Stimulated activated CD8-positive, alpha-beta memory T cell treated with anti-CD3 and anti-CD28 coated beads, Interleukin-12 subunit alpha, Interleukin-12 subunit beta, amount 100 ng/mL, for 24 hours (primary cell): ENCODE measurements around the gene RNASE8.

Source experiments
- DNase-seq: peaks from one replicate; pipeline ENCODE4 v3.0.0-alpha.2; 2020; ENCODE audit errors: extremely low read depth

The RNASE8 gene

DNA sequence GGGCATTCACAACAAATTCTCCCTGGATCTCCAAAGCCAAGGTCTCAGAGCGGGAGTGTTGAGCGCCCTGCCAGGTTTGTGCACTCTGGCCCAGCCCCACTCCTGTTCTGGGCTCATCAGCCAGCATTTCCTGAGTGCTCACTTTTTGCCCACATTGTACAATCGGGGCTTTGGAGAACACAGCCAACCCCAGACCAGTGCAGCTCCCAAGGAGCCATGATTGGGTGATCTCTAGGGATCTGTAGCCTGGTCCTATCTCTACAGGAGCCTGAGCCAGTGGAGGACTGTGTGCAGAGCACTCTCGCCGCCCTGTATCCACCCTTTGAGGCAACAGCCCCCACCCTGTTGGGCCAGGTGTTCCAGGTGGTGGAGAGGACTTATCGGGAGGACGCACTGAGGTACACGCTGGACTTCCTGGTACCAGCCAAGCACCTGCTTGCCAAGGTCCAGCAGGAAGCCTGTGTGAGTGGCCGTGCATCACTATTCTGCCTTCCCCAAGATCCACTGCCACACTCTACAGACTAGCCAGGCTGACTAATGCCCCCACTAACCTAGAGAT lies 15.2 kb downstream of the RNASE8 start:
- DNase-seq = no peak

DNA sequence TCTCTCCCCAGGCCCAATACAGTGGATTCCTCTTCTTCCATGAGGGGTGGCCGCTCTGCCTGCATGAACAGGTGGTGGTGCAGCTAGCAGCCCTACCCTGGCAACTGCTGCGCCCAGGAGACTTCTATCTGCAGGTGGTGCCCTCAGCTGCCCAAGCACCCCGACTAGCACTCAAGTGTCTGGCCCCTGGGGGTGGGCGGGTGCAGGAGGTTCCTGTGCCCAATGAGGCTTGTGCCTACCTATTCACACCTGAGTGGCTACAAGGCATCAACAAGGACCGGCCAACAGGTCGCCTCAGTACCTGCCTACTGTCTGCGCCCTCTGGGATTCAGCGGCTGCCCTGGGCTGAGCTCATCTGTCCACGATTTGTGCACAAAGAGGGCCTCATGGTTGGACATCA lies 16.3 kb downstream of the RNASE8 start:
- no peak for DNase-seq

DNA sequence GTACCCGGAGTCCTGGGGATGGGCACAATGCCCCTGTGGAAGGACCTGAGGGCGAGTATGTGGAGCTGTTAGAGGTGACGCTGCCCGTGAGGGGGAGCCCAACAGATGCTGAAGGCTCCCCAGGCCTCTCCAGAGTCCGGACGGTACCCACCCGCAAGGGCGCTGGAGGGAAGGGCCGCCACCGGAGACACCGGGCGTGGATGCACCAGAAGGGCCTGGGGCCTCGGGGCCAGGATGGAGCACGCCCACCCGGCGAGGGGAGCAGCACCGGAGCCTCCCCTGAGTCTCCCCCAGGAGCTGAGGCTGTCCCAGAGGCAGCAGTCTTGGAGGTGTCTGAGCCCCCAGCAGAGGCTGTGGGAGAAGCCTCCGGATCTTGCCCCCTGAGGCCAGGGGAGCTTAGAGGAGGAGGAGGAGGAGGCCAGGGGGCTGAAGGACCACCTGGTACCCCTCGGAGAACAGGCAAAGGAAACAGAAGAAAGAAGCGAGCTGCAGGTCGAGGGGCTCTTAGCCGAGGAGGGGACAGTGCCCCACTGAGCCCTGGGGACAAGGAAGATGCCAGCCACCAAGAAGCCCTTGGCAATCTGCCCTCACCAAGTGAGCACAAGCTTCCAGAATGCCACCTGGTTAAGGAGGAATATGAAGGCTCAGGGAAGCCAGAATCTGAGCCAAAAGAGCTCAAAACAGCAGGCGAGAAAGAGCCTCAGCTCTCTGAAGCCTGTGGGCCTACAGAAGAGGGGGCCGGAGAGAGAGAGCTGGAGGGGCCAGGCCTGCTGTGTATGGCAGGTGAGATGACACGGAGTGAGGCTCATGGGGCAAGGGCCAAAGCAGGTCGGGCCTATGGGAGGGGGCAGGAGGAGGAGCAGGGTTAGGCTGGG lies 17.0 kb downstream of the RNASE8 start:
- no peak for DNase-seq

DNA sequence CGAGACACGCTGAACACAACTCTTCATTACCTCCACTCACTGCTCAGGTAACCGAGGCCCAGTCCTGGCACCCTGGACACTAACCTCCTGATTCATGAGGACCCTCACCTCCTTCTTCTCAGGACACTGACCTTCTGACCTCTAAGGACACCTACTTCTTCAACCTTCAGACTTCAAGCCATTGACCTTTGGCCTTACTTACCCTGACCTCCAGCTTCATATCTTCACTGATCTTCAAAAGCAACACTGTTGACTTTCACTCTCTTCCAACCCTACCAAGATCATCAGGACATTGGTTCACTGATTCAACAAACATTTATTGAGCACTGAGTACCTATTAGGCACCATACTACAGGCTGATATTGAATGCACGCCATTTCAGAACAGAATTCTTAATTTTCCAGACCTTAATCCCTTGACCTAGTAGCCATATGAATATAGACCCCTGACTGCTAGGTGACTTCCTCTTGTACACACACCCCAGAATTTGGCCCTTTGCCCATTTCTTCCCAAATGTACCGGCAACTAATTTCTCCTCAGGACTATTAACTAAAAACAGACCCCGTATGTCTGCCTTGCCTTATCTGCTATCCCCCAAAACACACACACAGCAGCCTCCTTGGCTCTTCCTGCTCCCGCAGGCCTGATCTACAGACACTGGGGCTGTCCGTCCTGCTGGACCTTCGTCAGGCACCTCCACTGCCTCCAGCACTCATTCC lies 18.3 kb downstream of the RNASE8 start:
- DNase-seq = no peak

DNA sequence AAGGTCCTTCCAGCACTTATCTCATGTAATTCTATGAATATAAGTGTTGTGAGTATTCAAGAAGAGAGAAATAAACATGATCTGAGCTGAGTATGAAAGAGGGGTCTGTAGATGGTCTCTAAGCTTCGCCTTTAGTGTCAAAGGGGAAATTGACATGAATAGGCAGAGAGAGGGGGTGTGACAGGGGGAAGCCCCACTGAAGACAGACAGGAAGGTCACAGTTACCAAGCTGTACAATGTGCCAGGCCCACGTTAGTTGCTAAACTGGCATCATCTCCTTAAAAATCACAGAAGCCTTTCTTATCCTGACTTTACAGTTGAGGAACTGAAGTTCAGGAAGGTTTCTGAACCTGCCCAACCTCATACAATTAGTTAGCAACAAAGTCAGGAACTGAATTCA lies 20.1 kb downstream of the RNASE8 start:
- no peak for DNase-seq

DNA sequence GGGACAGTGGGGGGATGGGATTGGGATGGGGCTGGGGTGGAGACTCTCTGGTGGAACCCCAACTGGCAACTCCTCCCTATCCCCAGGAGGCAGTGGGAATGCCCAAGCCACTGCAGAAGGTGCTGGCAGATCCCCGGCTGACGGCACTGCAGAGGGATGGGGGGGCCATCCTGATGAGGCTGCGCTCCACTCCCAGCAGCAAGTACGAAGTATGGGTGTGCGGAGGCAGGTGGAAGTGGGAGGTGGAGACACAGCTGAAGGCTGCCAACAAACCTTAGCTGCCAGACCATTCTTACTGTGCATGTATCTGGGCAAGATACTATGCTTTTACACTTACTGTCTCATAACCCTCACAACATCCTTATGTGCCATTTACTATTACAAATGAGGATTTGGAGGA lies 20.7 kb downstream of the RNASE8 start:
- DNase-seq = no peak

DNA sequence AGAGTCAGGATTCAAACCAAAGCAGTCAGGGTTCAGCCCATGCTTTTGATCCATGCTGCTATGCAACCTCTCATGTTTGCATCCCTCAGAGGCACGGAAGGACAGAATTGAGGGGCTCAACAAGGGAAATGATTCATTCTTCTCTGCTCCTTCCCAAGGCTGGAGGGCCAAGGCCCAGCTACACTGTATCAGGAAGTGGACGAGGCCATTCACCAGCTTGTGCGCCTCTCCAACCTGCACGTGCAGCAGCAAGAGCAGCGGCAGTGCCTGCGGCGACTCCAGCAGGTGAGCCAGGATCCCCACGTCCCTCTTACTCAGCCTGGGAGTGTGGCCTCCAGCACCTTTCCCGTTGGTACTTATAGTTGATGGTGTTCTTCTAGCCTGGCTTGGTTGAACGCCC lies 21.1 kb downstream of the RNASE8 start:
- no peak for DNase-seq

DNA sequence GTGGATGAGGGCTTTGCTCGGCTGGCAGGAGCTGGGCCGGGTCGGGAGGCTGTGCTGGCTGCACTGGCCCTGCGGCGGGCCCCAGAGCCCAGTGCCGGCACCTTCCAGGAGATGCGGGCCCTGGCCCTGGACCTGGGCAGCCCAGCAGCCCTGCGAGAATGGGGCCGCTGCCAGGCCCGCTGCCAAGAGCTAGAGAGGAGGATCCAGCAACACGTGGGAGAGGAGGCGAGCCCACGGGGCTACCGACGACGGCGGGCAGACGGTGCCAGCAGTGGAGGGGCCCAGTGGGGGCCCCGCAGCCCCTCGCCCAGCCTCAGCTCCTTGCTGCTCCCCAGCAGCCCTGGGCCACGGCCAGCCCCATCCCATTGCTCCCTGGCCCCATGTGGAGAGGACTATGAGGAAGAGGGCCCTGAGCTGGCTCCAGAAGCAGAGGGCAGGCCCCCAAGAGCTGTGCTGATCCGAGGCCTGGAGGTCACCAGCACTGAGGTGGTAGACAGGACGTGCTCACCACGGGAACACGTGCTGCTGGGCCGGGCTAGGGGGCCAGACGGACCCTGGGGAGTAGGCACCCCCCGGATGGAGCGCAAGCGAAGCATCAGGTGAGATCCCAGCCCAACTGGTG lies 24.0 kb downstream of the RNASE8 start:
- no peak for DNase-seq

DNA sequence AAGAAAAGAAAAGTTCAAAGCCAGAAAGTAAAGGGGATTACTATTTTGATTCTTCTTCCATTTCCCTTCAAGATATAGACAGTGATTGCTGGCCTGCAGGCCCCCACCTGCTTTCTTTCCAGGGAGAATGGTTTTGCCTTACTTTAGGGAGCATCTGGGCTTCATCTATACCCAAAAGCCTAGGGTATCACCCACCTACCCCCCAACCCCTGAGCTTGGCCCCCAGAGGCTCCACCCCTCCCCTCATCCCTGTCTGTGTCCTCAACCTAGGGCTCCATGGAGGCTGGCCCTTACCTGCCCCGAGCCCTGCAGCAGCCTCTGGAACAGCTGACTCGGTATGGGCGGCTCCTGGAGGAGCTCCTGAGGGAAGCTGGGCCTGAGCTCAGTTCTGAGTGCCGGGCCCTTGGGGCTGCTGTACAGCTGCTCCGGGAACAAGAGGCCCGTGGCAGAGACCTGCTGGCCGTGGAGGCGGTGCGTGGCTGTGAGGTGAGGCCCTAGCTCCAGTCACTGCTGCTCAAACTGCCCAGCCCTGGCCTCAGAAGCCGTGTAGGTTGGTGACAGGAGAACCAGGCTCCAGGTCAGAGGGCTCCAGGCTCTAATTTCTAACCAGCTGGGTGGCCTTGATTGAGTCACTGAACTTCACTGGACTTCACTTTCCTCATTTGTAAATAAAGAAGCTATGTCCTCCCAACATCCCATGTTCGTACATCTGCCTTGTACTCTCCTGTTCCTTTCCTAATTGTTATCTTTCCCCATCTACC lies 26.1 kb downstream of the RNASE8 start:
- DNase-seq = no peak

DNA sequence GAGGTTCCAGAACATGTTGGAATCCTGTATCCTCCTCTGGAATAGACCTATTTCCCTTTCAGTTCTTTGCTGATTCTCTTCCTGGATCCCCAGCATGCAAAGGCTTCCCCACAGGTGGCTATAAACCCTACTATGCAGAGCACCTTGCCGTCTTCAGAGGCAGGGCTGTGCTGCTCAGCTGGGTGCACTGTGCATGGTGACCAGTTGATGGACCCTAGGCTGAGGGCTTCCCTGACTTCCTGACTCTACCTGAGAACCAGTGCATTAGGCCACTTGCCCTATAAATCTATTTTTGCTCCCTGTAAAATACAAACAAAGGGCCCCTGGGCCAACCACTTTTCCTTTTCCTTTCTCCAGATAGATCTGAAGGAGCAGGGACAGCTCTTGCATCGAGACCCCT lies 26.8 kb downstream of the RNASE8 start:
- no peak for DNase-seq

DNA sequence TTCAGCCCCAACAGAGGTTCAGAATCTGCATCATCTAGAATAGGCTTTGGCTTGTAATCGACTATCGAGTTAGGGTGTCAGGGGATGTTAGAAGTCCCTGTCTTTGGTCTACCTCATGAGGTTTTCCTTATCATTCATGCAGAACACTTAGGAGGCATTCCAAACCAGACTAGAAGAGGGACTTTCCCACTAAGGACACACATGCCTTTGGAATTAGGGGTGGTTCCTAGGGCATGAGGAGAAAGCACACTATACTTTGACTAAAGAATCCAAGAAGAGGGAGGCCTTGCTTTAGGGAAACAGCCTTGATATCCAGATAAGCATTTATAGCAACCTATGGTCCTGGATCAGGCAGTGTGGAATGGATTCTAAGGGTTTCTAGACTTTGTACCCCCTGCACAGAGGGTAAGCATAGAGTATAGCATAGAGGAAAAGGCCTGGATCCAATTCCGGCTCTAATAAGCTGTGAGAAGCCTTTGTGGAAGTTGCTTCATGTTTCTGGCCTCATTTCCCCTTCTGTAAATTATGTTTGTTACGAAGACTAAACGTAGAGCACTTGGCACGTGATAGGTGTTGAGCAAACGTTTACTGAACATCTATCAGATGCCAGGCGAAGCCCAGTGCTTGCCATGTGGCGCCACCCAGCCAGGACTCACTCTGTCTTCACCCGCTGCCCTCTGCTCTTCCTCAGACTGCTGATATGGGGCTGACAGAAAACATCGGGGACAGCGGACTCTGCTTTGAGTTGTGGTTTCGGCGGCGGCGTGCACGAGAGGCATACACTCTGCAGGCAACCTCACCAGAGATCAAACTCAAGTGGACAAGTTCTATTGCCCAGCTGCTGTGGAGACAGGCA lies 27.6 kb downstream of the RNASE8 start:
- no peak for DNase-seq

DNA sequence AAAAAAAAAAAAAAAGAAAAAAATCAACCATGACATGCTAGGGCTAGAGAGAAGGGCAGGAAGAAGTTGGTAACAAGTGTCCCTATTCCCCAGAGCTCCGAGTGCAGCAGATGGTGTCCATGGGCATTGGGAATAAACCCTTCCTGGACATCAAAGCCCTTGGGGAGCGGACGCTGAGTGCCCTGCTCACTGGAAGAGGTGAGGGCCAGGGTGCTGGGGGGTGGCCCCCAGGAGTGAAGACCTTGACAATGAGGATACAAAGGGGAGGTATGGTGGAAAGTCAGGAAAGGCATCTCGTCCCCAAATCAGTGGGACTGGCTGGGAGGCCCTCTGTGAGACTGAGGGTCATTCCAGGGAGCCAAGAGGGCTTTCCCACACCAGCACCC lies 29.3 kb downstream of the RNASE8 start:
- DNase-seq = no peak

DNA sequence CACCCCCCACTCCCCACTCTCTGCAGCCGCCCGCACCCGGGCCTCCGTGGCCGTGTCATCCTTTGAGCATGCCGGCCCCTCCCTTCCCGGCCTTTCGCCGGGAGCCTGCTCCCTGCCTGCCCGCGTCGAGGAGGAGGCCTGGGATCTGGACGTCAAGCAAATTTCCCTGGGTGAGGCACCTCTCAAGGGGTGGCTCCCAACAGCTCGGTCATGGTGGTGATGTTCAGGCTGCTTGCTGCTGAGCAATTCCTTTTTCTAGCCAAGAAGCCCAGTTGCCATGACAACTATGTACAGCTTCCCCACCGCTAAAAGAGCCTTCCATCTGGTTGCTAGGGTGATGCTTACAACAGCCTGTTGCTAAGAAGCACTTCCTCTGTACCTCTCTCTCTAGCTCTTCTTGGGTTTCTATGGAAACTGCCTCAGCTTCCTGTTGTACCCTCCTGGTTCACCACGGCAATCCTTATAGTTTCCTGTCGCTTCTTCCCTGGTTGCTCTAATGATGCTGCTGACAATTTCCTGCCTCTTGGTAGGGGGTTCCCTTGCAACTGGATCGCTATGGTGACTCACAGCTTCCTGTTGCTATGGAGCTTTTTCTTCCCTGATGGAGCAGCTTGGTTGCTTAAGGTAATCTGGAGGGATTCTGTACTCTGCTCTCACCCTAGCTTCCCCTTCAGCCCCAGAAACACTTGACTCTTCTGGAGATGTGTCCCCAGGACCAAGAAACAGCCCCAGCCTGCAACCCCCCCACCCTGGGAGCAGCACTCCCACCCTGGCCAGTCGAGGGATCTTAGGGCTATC lies 29.9 kb downstream of the RNASE8 start:
- DNase-seq = no peak

DNA sequence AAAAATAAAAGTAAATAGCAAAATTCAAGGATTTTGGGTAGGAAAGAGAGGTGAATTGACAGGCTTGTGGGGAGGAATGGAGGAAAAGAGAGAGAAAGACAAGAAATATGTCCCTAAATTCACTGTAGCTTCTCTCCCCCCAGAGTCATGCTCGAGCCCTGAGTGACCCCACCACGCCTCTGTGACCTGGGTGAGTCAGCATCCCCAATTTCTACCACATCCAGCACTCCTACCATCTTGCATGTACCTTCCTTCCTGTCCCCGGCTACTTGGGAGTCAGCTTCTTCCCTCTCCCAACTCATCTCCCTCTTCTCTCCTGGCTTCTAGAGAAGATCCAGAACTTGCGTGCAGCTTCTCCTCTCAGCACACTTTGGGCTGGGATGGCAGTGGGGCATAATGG lies 31.1 kb downstream of the RNASE8 start:
- no peak for DNase-seq

DNA sequence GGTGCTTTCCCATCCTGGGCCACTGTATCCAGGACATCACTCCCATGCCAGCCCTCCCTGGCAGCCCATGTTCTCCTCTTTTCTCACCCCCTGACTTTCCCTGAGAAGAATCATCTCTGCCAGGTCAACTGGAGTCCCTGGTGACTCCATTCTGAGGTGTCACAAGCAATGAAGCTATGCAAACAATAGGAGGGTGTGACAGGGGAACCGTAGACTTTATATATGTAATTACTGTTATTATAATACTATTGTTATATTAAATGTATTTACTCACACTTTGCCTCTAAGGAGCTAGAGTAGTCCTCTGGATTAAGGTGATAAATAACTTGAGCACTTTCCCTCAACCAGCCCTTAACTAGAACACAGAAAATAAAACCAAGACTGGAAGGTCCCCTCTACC lies 31.6 kb downstream of the RNASE8 start:
- DNase-seq = no peak

DNA sequence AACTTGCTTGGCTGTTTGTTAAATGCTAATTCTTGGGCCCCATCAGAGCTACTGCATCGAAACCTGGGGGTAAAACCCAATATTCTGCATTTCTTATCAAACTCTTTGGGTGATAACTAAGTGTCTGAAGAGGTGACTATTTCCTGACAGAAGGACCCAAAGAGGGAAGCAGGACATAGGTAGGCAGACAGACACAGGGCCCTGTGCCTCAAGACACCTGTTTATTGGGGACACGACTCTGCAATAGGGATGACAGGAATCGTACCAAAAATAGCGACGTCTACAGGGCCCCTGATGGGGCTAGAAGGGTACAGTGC lies 32.2 kb downstream of the RNASE8 start:
- DNase-seq = no peak

DNA sequence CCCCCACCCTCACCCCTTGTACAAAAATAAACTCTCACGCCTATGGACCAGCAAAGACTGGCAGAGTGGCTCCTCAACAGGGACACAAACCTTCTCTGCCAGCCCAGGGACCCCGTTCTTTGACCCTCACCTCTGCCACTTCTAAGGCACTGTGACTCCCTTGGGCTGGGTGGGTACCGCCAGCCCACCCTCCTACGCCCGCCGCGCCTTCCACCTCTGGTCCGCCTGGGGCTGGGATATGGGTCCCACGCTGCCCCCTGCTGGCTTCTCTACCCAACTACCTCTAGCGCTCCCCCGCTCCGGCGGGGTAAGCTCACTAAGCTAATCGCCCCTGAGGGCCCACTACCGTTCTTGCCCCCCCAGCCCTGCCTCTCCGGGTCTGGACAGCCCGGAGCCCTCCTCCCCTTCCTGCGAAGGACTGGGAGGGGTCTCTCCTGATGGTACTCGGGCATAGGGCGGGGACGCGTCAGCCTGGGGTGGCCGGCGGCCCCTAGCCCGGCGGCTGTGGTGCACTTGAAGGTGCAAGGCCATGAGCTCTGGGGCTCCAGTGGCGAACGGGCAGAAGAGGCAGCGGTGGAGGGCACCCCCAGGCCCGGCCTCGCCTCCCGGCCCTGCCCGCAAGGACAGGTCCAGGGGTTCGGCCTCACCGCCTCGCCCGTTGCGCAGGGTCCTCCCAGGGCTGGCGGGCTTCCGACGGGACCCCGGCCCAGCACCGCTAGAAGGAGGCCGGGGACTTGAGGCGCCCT lies 32.7 kb downstream of the RNASE8 start:
- no peak for DNase-seq

DNA sequence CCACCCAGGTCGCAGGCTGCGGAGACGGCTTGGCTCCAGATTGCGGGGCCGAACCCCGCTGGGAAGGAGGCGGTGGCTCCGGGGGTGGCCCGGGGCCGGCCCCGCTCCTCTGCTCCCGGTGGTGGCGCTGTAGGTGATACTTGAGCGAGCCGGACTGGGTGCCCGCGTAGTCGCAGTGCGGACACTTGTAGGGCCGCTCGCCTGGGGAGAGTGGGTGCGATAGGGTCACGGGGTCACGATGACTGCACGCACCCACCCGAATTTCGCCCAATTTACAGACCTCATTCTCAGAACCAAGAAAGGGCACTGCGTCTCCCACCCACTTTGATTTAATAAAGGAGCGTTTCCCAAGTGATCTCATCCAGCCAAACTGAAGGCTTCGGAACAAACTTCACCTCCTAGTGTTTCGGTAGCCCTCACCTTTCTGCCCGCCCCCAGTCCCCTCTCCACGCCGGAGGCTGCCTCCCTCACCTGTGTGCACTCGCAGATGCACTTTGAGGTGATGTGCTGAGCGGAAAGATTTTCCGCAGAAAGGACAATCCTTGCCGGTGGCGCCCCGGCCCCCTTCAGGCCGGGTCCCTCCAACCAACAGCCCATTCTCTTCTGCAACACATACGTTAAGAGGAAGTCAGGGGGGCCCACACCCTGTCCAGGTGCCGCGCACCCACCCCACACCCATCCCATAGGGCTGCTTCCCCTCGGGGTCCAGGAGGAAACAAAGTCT lies 33.5 kb downstream of the RNASE8 start:
- DNase-seq = no peak

DNA sequence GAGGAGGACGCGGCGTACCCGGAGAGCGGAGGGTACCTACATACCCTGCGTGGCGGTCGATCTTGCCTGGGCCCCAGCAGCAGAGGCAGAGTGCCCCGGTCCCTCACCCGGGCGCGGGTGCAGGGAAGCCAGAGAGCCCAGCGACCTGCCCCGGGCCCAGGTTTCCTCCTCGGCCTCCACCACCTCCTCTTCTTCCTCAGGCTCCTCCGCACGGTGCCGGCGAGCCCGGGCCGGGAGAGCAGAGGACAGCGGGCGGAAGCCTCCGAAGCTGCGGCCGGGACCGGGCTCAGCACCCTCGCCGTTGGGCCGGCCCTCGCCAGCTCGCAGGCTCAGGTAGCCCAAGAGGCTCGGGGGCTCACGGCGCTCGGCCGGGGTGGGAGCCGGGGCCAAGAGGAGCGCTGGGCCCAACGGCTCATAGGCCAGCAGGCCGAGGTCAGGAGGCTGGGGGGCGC lies 34.2 kb downstream of the RNASE8 start:
- no peak for DNase-seq
